NT2/D1 (cell line): ENCODE data around the gene COIL.
A peak's percentile ranks its signal among the peaks of the same experiment; 100 is the strongest.
"Not testable (repeated sequence)": the region's sequence is repeated elsewhere in the genome, so short reads cannot be mapped to it uniquely, and the experiment has no call there.

Source experiments
- DNase-seq: peaks from one replicate; pipeline ENCODE4 v3.0.0-alpha.2; 2011; ENCODE audit warnings: low read depth, low spot score
- H3K27me3 ChIP-seq: 2 replicates; pipeline ENCODE4 v1.6.0; 2011; ENCODE audit warnings: mild to moderate bottlenecking; ENCODE audit not compliant: insufficient read length, insufficient read depth
- H3K36me3 ChIP-seq: 2 replicates; pipeline ENCODE4 v1.6.1; 2011; ENCODE audit warnings: mild to moderate bottlenecking, low read length, mixed read lengths; ENCODE audit not compliant: insufficient read depth, insufficient read length
- H3K4me1 ChIP-seq: 2 replicates; pipeline ENCODE4 v1.5.1; 2011; ENCODE audit not compliant: insufficient read depth, insufficient read length
- H3K4me3 ChIP-seq: 2 replicates; pipeline ENCODE4 v1.5.1; 2011; ENCODE audit warnings: low read depth; ENCODE audit not compliant: insufficient read length
- H3K9ac ChIP-seq: 2 replicates; pipeline ENCODE4 v1.6.0; 2011; ENCODE audit warnings: low read depth; ENCODE audit not compliant: insufficient read length
- H3K9me3 ChIP-seq: 2 replicates; pipeline ENCODE4 v1.5.1; 2011; ENCODE audit warnings: mild to moderate bottlenecking, low read length; ENCODE audit not compliant: insufficient read depth
- SUZ12 ChIP-seq: IDR thresholded peaks from 2 replicates; pipeline ENCODE4 v1.6.1; 2011; ENCODE audit not compliant: insufficient read length, insufficient read depth; ENCODE audit errors: extremely low read depth
- YY1 ChIP-seq: IDR thresholded peaks from 2 replicates; pipeline ENCODE4 v1.6.1; 2011; ENCODE audit not compliant: insufficient read length, insufficient read depth
- ZNF274 ChIP-seq: IDR thresholded peaks from 2 replicates; pipeline ENCODE4 v1.6.1; 2011; ENCODE audit warnings: mild to moderate bottlenecking, low read depth, low read length

Gene COIL

DNA sequence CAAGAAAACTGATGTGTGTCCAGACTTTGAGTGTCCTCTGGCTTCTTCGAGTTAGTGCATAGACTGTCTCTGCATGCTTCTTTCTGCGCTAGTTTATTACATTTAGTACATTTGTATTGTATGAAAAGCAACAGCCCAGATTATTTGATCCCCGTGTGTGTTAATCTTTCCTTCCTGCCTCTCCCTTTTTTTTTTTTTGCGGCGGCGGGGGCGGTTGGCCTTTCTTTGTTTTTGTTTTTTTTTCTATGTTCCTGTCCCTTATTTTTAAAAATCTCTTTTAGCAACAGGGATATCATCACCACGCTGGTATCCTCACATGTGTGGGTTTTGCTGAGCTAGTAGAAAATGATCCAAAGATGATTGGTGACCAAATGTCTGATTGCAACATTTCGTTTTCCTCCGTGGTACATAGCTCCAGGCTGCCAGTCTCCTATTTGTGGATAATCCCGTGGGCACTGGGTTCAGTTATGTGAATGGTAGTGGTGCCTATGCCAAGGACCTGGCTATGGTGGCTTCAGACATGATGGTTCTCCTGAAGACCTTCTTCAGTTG is 26.5 kb upstream of the COIL start:
- no peak for DNase-seq
- Histone ChIP-seq H3K9me3 (no peaks in the 10 kb centered on the region), H3K36me3 (peaks cover 20% of the 10 kb centered on the region), H3K4me1 (peaks cover under 1% of the 10 kb centered on the region), H3K9ac (no peak overlapping the region), H3K27me3 (no peaks in the 10 kb centered on the region), H3K4me3 (no peak overlapping the region)
- TF ChIP-seq ZNF274 (no peak), SUZ12 (no peak), YY1 (no peak)

DNA sequence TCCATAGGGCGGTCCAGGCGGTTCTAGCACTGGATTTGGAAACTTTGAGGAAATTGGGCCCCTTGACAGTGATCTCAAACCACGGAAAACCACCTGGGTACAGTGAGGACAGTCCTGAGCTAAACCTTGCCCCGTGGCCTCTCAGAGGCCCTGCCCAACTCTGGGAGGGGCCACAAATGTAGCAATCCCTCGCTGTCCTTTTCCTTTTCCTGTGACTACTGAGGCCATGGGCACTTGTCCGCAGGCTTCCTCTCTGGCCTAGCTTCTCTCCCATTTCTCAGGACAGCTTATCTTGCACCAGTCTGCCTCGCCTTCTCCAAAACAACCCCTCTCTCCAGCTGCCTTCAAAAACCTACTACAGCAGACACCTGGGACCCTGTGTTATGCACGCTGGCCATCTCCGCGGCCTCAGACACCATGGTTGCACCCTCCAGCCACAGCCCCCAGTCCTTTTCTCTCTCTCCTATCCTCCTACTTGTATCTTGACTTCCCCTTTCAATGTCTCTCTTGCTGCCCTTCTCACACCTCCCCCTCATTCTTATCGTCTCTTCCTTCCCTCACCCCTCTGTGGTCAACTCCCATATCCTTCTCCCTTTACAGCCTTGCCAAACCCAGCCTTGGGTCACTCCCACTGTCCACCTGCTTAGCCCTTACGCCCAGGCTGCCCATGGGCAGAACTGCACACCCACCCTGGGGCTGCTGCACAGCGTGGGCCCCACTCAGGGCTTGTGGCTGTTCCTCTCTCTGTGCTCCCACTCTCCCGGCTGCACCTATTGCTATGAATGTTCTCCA is 24.7 kb upstream of the COIL start:
- no peaks in the 10 kb centered on the region for H3K27me3 ChIP-seq

DNA sequence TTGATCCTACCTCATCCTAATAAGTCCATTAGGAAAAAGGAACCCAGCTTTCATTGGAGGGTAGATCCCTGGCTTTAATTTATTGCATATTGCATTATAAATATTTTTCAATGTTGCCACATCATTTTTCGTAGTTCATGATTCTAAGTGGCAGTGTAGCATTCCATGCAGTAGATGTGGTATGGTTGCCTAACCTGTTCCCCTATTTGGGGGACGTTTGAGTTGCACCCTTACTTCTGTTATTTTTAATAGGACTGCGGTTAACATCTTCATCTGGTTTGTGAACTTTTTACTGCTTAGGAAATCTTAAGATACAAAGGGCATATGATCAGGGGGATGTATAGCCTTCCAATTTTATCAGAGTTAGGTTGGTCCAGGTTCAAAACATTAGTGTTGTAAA is 22.5 kb upstream of the COIL start:
- TF ChIP-seq YY1, result no peak
- TF ChIP-seq SUZ12, result no peak
- TF ChIP-seq ZNF274, result no peak
- Histone ChIP-seq H3K9ac (no peak overlapping the region), H3K4me1 (peaks cover 6% of the 10 kb centered on the region), H3K4me3 (no peak overlapping the region), H3K9me3 (no peaks in the 10 kb centered on the region), H3K27me3 (no peaks in the 10 kb centered on the region), H3K36me3 (peaks cover 20% of the 10 kb centered on the region)
- DNase-seq, result no peak

More for the DNA sequence above, 24.7 kb upstream of the COIL start:
- H3K9ac ChIP-seq, result no peak overlapping the region
- H3K36me3 ChIP-seq, result peaks cover 20% of the 10 kb centered on the region
- TF ChIP-seq YY1, result no peak
- H3K9me3 ChIP-seq, result no peaks in the 10 kb centered on the region
- DNase-seq, result no peak
- no peak overlapping the region for H3K4me3 ChIP-seq
- peaks cover 6% of the 10 kb centered on the region for H3K4me1 ChIP-seq

DNA sequence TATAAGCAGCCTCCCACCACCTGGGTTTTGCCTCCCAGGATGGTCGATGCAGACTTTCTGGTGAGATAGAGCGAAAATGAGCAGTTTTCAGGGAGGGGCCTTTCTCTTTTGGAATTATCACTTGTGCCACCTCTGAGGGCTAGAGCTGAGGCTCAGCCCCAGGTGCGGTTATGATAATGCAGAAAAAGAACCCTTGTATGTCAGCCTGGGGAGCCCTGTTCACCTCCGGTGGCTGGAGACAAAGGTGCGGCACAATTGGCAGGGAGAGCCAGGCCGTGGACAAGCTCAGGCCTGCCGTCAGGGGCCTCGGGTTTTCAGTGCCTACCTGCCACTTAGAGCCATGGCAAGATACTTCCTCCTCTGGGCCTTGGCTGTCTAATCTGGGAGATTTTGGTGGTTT is 21.5 kb upstream of the COIL start:
- Histone ChIP-seq H3K9me3 (no peaks in the 10 kb centered on the region), H3K27me3 (no peaks in the 10 kb centered on the region), H3K36me3 (peaks cover 15% of the 10 kb centered on the region), H3K9ac (no peak overlapping the region), H3K4me3 (no peak overlapping the region), H3K4me1 (peaks cover 6% of the 10 kb centered on the region)
- TF ChIP-seq SUZ12 (no peak), ZNF274 (no peak), YY1 (no peak)
- no peak for DNase-seq

DNA sequence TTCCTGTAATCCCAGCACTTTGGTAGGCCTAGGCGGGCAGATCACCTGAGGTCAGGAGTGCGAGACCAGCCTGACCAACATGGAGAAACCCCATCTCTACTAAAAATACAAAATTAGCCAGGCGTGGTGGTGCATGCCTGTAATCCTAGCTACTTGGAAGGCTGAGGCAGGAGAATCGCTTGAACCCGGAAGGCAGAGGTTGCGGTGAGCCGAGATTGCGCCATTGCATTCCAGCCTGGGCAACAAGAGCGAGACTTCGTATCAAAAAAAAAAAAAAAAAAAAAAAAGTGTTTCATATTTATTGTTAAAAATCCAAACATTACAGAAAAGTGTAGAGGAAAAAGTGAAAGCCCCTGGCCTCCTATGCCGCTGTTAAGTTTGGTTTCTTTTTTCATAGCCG is 19.7 kb upstream of the COIL start:
- not testable (repeated sequence) for DNase-seq

DNA sequence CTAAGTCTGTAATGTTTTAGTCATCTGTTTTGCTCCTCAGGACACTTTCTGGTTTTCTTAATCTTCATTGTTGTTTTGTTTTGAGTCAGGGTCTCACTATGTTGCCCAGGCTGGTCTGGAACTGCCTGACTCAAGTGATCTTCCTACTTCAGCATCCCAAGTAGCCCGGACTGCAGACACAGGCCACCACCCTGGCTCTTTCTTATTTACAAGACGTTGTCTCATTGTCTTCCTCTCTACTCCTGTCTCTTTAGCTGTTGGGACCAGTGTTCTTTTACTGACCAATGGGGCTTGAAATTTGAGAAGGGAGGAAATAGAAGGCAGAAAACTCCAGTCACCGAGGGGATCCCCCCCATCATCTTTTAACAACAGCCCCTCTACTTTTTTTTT is 18.2 kb upstream of the COIL start:
- no peak overlapping the region for H3K4me3 ChIP-seq
- no peak overlapping the region for H3K9ac ChIP-seq
- H3K4me1 ChIP-seq, result peaks cover 6% of the 10 kb centered on the region
- H3K36me3 ChIP-seq, result peaks cover 4% of the 10 kb centered on the region
- TF ChIP-seq SUZ12 (no peak), ZNF274 (no peak), YY1 (no peak)
- no peak for DNase-seq
- H3K27me3 ChIP-seq, result peaks cover 4% of the 10 kb centered on the region
- no peaks in the 10 kb centered on the region for H3K9me3 ChIP-seq

More for the DNA sequence above, 19.7 kb upstream of the COIL start:
- H3K4me3 ChIP-seq, H3K27me3 ChIP-seq, H3K36me3 ChIP-seq, H3K9ac ChIP-seq, H3K4me1 ChIP-seq, H3K9me3 ChIP-seq: not testable (repeated sequence)

DNA sequence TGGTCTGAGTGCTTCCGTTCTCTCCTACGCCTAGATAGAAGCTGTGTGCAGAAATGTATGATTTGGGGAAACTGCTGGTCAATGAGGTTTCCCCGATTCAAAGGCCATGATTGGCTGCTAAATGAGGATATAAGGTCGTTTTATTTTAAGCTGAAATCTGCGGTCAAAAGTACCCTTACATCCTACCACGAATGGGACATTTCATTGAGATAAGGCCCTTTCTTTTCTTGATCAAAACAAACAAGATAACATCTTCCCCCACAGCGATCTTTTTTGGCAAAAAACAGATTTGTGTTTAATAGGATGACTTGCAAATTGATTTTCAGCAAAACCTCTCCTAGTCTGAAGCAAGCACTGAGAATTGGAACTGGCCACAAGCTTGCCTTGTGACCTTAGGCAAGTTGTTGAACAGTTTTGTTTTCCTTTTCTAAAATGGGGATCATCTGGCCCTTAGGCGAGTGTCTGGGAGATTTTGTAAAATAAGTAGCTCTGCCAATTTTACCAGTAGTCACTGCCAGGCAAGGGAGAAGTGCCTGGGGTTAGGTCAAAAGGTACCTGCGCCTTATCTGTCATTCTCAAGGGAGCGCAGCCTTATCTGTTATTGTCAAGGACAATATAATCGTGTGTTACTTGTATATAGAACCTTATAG is 17.7 kb upstream of the COIL start:
- H3K9me3 ChIP-seq, result no peaks in the 10 kb centered on the region
- H3K4me1 ChIP-seq, result peaks cover 6% of the 10 kb centered on the region
- peak overlapping the region; percentile 76 for H3K9ac ChIP-seq
- TF ChIP-seq SUZ12, result no peak
- no peak for TF ChIP-seq YY1
- TF ChIP-seq ZNF274, result no peak
- peaks cover 4% of the 10 kb centered on the region for H3K36me3 ChIP-seq
- peaks cover 4% of the 10 kb centered on the region for H3K27me3 ChIP-seq
- H3K4me3 ChIP-seq, result peak overlapping the region; percentile 59
- DNase-seq, result no peak
